ENCODE measurements around the gene ETV1. TPM values are rescaled to one million over a fixed set of nuclear protein-coding genes. Genes with fewer than 3 reads are reported as not detected.
A peak's percentile ranks its signal among the peaks of the same experiment; 100 is the strongest.

Gene ETV1
- total and polyA plus RNA-seq, 9 of the 15 experiments (the other 6 are each of a cell fraction or from before 2014, with no cell fraction given): 7.2 to 27.4 (median 14.0) TPM

DNA sequence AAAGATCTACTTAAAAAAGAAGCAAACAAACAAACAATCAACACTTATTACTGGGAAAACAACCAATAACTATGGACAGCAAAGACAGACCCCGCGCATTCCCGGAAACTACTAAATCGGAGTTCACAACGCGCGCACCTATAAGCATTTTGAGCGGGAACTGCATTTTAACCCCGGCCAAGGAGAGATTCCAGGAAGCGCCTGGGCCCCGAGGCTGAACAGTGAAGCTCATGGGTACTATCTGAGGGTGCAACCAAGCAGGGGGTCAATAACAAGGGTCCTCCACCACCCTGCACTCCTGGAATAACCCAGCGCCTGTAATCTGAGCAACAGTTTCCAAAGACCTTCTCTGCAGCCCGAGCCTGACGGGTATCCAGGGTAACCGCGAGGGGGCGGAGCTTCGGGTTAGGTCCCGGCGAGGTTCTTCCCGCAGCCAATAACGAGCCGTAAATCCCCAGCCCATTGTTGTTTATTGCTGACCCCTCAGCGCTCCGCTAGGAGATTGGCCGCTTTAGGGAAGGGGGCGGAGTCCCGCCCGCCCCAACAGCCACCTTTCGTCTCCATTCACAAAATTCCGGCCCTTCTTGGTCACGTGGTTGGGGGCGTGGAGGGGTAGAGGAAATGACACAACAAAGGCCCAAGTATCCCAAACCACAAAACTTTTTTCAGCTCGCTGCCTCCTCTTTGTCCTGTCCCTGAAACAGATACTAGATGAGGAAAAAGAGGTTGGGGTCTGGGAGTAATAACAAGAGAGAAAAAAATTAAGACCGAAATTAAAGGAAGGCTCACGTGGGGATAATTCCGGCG, 1.7 kb upstream of the ETV1 start (continued):
- TF ChIP-seq, protein P1, sequence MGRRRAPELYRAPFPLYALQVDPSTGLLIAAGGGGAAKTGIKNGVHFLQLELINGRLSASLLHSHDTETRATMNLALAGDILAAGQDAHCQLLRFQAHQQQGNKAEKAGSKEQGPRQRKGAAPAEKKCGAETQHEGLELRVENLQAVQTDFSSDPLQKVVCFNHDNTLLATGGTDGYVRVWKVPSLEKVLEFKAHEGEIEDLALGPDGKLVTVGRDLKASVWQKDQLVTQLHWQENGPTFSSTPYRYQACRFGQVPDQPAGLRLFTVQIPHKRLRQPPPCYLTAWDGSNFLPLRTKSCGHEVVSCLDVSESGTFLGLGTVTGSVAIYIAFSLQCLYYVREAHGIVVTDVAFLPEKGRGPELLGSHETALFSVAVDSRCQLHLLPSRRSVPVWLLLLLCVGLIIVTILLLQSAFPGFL (CRISPR knock-in tag; IDR thresholded peaks at IDR 0.05): no peak
- TF ChIP-seq GTF2A2 (tag; IDR thresholded peaks at IDR 0.05) (no peak), TGIF2 (CRISPR knock-in tag; IDR thresholded peaks at IDR 0.05) (no peak), MCM7 (IDR thresholded peaks at IDR 0.05) (no peak), CTBP1 (IDR thresholded peaks at IDR 0.05; ENCODE audit: borderline replicate concordance) (no peak), KHSRP (IDR thresholded peaks at IDR 0.05) (no peak), C11orf30 (IDR thresholded peaks at IDR 0.05; ENCODE audit: low read depth) (peak; percentile 67; the same call in 1 of the 2 replicates), MCM5 (IDR thresholded peaks at IDR 0.05; ENCODE audit: low read depth) (no peak), SMARCB1 (IDR thresholded peaks at IDR 0.05; ENCODE audit: insufficient read length, low read depth) (no peak), PHB (CRISPR knock-in tag; IDR thresholded peaks at IDR 0.05) (no peak), TAF15 (IDR thresholded peaks at IDR 0.05; ENCODE audit: low read depth, low read length) (no peak), MTF1 (CRISPR knock-in tag; IDR thresholded peaks at IDR 0.05; ENCODE audit: borderline replicate concordance) (no peak), OTX1 (CRISPR knock-in tag; IDR thresholded peaks at IDR 0.05) (no peak), ZNF184 (CRISPR knock-in tag; IDR thresholded peaks at IDR 0.05) (no peak), YY1 (IDR thresholded peaks at IDR 0.05; ENCODE audit: borderline replicate concordance in 1 of 3, control insufficient read depth in 1 of 3, extremely low read depth in 1 of 3, insufficient read depth in 3 of 3, insufficient read length in 1 of 3, insufficient replicate concordance in 2 of 3, low read depth in 1 of 3, low read length in 2 of 3) (peak in 1 of 3 experiments; percentile 47), POLR2A (conservative IDR thresholded peaks at IDR 0.05) (peak; percentile 89), TAF1 (IDR thresholded peaks at IDR 0.05; ENCODE audit: control insufficient read depth, extremely low read depth, insufficient read depth, low read length, severe bottlenecking) (peak; percentile 62), ZEB2 (IDR thresholded peaks at IDR 0.05) (no peak; the same call in 1 of the 2 replicates), XRCC4 (IDR thresholded peaks at IDR 0.05; ENCODE audit: extremely low read depth, insufficient read depth, insufficient read length) (no peak), NFXL1 (CRISPR knock-in tag; IDR thresholded peaks at IDR 0.05) (no peak)
- TF ChIP-seq, protein P2, sequence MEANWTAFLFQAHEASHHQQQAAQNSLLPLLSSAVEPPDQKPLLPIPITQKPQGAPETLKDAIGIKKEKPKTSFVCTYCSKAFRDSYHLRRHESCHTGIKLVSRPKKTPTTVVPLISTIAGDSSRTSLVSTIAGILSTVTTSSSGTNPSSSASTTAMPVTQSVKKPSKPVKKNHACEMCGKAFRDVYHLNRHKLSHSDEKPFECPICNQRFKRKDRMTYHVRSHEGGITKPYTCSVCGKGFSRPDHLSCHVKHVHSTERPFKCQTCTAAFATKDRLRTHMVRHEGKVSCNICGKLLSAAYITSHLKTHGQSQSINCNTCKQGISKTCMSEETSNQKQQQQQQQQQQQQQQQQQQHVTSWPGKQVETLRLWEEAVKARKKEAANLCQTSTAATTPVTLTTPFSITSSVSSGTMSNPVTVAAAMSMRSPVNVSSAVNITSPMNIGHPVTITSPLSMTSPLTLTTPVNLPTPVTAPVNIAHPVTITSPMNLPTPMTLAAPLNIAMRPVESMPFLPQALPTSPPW (CRISPR knock-in tag; IDR thresholded peaks at IDR 0.05): peak; percentile 79
- TF ChIP-seq, protein P3, sequence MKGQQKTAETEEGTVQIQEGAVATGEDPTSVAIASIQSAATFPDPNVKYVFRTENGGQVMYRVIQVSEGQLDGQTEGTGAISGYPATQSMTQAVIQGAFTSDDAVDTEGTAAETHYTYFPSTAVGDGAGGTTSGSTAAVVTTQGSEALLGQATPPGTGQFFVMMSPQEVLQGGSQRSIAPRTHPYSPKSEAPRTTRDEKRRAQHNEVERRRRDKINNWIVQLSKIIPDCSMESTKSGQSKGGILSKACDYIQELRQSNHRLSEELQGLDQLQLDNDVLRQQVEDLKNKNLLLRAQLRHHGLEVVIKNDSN (CRISPR knock-in tag; IDR thresholded peaks at IDR 0.05): peak; percentile 95
